ENCODE results near the gene IMPDH1. TPM values are rescaled to one million over a fixed set of nuclear protein-coding genes. Genes with fewer than 3 reads are reported as not detected.

The IMPDH1 gene
- total and polyA plus RNA-seq, 2 donors (not counting 3 experiments of a cell fraction or from before 2014, with no cell fraction given), result 78.8 to 97.9 TPM

DNA sequence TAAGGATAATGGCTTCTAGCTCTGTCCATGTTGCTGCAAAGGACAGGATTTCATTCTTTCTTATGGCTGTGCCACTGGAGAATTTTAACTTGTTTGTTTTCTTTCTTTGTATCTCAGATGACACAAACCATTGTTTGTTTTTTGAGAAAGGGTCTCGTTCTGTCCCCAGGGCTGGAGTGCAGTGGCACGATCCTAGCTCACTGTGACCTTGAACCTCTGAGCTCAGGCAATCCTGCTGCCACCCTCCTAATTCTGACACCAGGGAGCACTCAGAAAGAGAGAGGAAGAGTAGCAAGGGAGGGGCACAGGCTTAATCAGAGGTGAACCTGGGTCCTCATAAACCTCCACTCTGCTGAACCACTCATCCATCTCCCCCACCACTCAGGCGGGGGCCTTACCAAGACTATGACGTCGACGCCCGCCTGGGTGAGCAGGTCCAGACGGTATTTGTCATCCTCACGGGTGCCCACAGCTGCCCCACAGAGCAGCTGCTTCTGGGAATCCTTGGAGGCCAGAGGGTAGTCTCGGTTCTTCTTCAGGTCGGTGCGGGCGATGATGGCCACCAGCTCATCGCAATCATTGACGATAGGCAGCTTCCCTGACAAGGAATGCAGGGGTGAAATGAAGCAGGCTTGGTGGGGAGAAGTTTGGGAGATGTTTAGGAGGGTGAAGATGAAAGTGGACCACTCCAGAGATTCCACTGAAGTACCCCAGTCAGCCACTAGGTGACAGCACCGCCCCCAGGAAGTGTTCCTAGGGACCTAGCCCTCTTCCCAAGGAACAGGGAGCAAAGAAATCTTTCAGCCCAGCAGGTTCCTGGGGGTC lies 11.6 kb downstream of the IMPDH1 start:
- FAIRE-seq, result peak; percentile 86

More for the DNA sequence above, 11.6 kb downstream of the IMPDH1 start:
- ChIA-PET POLR2A (no interaction called here), CTCF (interaction anchor here (1.0 to 4.7 kb wide), 8 partner anchors 9 to 63 kb away, joined by 3 to 74 read pairs (median 12); partner anchors contain the start of gene IMPDH1)
- BruUV-seq (replicated peaks), result no TSS peak
- H3K9me3 ChIP-seq (replicated peaks; ENCODE audit: control insufficient read depth, insufficient read depth, low read length), result no peaks in the 10 kb centered on the region
- intact Hi-C loops (cut with micrococcal nuclease), result loop anchor here (1.0 kb wide), 2 partner anchors 27 to 61 kb away; no protein-coding TSS in a partner anchor
- no peaks in the 10 kb centered on the region for H3K4me1 ChIP-seq (ENCODE audit: control insufficient read depth, extremely low read depth, insufficient read depth, low read length)
- H3K9me1 ChIP-seq (replicated peaks; ENCODE audit: control insufficient read depth, extremely low read depth, insufficient read depth, low read length), result no peaks in the 10 kb centered on the region
- no peaks in the 10 kb centered on the region for H4K20me1 ChIP-seq (replicated peaks; ENCODE audit: control insufficient read depth, extremely low read depth, insufficient read depth, low read length)
- no peak overlapping the region for H3K4me3 ChIP-seq (replicated peaks in 1 of 3; ENCODE audit: insufficient read depth in 1 of 3, low read depth in 1 of 3, low read length in 3 of 3)
- H3K27ac ChIP-seq (ENCODE audit: insufficient read depth, low read depth, low read length), result no peak overlapping the region
- dilution Hi-C loops (cut with MboI; ENCODE audit: extremely low pct_ligation_motif_present, low sequenced_read_pairs), result no loop called here
- no peaks in the 10 kb centered on the region for H3K27me3 ChIP-seq (ENCODE audit: control insufficient read depth in 2 of 2, insufficient read depth in 2 of 2, low read length in 2 of 2)
- no peak overlapping the region for H3K4me2 ChIP-seq (ENCODE audit: insufficient read depth, low read length)
- H3K79me2 ChIP-seq (ENCODE audit: control insufficient read depth, insufficient read depth, low read length), result peaks cover 3% of the 10 kb centered on the region
- no peak for TF ChIP-seq FOS (IDR thresholded peaks at IDR 0.05; ENCODE audit: borderline replicate concordance, insufficient read depth, low read length)
- no peak for TF ChIP-seq JUN (IDR thresholded peaks at IDR 0.05; ENCODE audit: borderline replicate concordance, insufficient read depth, insufficient read length, low read depth)
- TF ChIP-seq CTCF (IDR thresholded peaks at IDR 0.05; ENCODE audit: extremely low read depth in 1 of 2, insufficient read depth in 1 of 2, low read depth in 1 of 2, low read length in 2 of 2), result peak; percentile 80 to 92
- no peak overlapping the region for H3K9ac ChIP-seq (replicated peaks; ENCODE audit: extremely low read depth, insufficient read depth, low read length)
- H2AFZ ChIP-seq (ENCODE audit: low read depth, low read length), result no peak overlapping the region
- DNase-seq (ENCODE audit: low read depth, low spot score), result peak; percentile 42
- peaks cover 7 to 60% of the 10 kb centered on the region in 2 experiments for H3K36me3 ChIP-seq (ENCODE audit: control insufficient read depth in 2 of 2, extremely low read depth in 1 of 2, insufficient read depth in 2 of 2, low read length in 2 of 2)
